Erythroblast (primary cell): ENCODE data around the gene R3HDM2.

Experiments used
- GATA1 ChIP-seq: IDR thresholded peaks from 2 replicates; pipeline ENCODE4 v1.6.1; 2011; ENCODE audit warnings: low read depth, mild to moderate bottlenecking, control low read depth, low read length, moderate library complexity
- POLR2A ChIP-seq: IDR thresholded peaks from 2 replicates; pipeline ENCODE4 v1.6.1; 2011; ENCODE audit warnings: mild to moderate bottlenecking, low read length

GRCh38 chr12:57367121-57367520 lies 63.7 kb downstream of the R3HDM2 start:
- no peak for TF ChIP-seq POLR2A
- TF ChIP-seq GATA1: no peak
